Activated CD8-positive, alpha-beta memory T cell treated with anti-CD3 and anti-CD28 coated beads, Interleukin-2, amount 50 U/mL, for 1 hour (primary cell): ENCODE data around the gene CYP2E1.
"Not testable (repeated sequence)": the region's sequence is repeated elsewhere in the genome, so short reads cannot be mapped to it uniquely, and the experiment has no call there.

Source experiments
- DNase-seq: peaks from one replicate; pipeline ENCODE4 v3.0.0-alpha.2; 2020; ENCODE audit errors: extremely low read depth

CYP2E1 gene

DNA sequence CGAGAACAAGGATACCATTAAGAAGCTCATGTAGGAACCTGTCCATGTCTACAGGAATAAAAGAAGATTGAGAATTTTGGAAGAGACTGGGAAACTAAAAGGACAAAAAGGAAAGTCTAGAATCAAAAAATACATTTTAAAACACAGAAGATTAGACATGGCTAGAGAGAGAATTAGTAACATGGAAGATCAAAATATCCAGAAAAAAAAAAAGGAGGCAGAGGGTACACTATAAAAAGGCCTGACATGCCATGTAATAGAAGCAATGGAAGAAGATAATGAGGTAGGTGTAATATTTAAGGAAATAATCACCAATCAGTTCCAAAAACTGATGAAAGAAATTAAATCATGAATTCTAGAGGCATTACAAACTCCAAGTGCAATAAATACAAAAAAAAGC, 46.3 kb downstream of the CYP2E1 start:
- DNase-seq = not testable (repeated sequence)

DNA sequence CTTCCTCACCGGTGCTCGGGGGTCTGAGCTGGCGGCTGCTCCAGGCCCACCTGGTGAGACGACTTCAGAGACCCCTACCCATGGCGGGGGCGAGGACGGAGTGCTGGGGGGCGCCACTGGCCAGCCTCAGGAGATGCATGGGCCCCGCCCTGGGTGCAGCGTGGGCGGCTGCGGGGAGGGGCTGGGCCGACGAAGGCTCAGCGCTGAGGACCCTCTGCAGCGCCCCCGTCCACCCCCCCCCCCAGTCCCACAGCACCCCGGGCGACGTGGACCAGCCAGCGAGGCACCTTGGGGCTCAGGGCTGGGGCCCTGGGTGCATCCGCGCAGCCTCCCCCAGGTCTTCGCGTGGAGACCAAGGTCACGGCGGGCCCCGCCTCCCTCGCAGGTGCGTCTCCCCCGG, 49.9 kb downstream of the CYP2E1 start:
- not testable (repeated sequence) for DNase-seq
